ENCODE results near the gene FITM2.

The FITM2 gene

GRCh38 chr20:44287272-44288097 is 23.5 kb downstream of the FITM2 start:
- no peak for DNase-seq (ENCODE audit: extremely low read depth in 1 of 2, low read depth in 1 of 2)

GRCh38 chr20:44284032-44284431 is 27.0 kb downstream of the FITM2 start:
- DNase-seq (ENCODE audit: extremely low read depth in 1 of 2, low read depth in 1 of 2), result no peak

GRCh38 chr20:44282192-44282591 is 28.8 kb downstream of the FITM2 start:
- no peak for DNase-seq (ENCODE audit: extremely low read depth in 1 of 2, low read depth in 1 of 2)

- DNase-seq (ENCODE audit: extremely low read depth in 1 of 2, low read depth in 1 of 2), result no peak
These were observed 30.6 kb downstream of the FITM2 start for GRCh38 chr20:44280387-44280786.

- no peak for DNase-seq (ENCODE audit: extremely low read depth in 1 of 2, low read depth in 1 of 2)
These were observed 31.8 kb downstream of the FITM2 start for GRCh38 chr20:44279228-44279627.

GRCh38 chr20:44274303-44275017 is 36.5 kb downstream of the FITM2 start:
- DNase-seq (ENCODE audit: extremely low read depth in 1 of 2, low read depth in 1 of 2), result no peak

GRCh38 chr20:44273231-44274215 is 37.5 kb downstream of the FITM2 start:
- no peak for DNase-seq (ENCODE audit: extremely low read depth in 1 of 2, low read depth in 1 of 2)

GRCh38 chr20:44271915-44272663 is 38.9 kb downstream of the FITM2 start:
- no peak for DNase-seq (ENCODE audit: extremely low read depth in 1 of 2, low read depth in 1 of 2)

GRCh38 chr20:44268802-44269201 is 42.2 kb downstream of the FITM2 start:
- DNase-seq (ENCODE audit: extremely low read depth in 1 of 2, low read depth in 1 of 2), result no peak

- no peak for DNase-seq (ENCODE audit: extremely low read depth in 1 of 2, low read depth in 1 of 2)
These were observed 46.7 kb downstream of the FITM2 start for GRCh38 chr20:44264287-44264686.

- no peak for DNase-seq (ENCODE audit: extremely low read depth in 1 of 2, low read depth in 1 of 2)
These were observed 52.6 kb downstream of the FITM2 start for GRCh38 chr20:44258226-44258890.

- DNase-seq (ENCODE audit: extremely low read depth in 1 of 2, low read depth in 1 of 2), result no peak
These were observed 54.0 kb downstream of the FITM2 start for GRCh38 chr20:44256961-44257360.

- DNase-seq (ENCODE audit: extremely low read depth in 1 of 2, low read depth in 1 of 2), result no peak
These were observed 55.1 kb downstream of the FITM2 start for GRCh38 chr20:44255942-44256341.

- DNase-seq (ENCODE audit: extremely low read depth in 1 of 2, low read depth in 1 of 2), result no peak
These were observed 56.9 kb downstream of the FITM2 start for GRCh38 chr20:44254073-44254472.

GRCh38 chr20:44253528-44253927 is 57.5 kb downstream of the FITM2 start:
- DNase-seq (ENCODE audit: extremely low read depth in 1 of 2, low read depth in 1 of 2), result no peak
